ENCODE data around the gene GPR141.

Gene GPR141, protein sequence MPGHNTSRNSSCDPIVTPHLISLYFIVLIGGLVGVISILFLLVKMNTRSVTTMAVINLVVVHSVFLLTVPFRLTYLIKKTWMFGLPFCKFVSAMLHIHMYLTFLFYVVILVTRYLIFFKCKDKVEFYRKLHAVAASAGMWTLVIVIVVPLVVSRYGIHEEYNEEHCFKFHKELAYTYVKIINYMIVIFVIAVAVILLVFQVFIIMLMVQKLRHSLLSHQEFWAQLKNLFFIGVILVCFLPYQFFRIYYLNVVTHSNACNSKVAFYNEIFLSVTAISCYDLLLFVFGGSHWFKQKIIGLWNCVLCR

DNA sequence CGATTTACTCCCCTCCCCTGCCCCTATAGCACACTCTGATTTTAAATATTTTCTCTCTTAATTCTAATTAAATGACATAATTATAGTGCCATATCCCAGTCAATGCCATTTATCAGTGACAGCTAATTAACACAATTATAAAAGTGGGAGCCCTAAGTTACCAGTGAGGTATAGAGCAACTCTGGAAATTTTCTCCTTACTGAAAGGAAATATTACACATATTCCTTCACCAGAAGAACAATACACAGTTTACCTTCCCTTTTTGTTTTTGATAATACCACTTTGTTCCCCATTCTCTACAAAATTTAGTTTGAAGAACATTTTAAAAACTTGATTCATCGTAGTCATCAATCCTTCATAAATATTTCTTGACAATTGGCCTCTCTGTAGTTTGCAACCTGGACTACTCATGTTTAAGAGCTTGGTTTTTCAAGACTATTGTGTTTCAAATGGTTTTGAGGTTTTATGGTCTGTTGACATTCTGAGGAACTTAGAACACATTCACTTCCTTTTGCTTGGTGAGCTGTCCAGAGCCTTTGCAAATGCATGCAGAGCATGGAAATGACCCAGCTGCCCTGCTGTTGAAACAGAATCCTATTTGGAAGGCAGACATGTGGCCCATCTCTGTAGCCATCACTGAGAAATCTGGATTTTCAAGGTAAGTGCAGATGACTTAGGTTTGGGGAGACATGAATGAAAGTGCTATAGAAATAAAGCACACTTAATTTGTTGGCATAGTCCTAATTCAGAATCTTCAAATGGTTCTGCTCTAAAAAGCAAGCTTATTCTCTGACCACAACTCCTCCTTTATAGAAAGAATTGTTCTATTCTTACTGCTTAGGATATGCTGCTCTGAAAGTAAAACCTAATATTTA is at the start of gene GPR141:
TSS of gene GPR141 (plus strand) at position 521 of the 875 bp plus-strand sequence. CDS start 56,628 bp downstream, outside the sequence.
- DNase-seq, result no peak

DNA sequence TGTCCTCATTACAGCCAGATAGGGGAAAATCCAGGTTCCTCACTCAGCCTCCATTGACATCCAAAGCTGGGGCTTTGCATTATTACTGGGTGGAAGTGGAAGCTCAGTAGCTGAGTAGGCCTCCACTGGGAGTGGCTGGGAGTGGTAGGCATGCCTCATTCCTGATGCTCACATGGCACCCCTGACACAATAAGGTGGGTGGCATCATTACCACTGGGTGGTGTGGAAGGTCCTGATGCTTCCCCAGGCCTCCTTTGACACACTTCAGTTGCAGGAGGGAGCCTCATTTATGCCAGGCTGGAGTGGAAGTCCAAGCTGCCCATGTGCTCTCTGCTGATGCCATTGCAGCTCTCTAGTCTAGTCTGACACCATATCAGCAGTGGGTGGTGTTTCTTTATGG is 48.2 kb upstream of the GPR141 start:
- DNase-seq, result no peak

DNA sequence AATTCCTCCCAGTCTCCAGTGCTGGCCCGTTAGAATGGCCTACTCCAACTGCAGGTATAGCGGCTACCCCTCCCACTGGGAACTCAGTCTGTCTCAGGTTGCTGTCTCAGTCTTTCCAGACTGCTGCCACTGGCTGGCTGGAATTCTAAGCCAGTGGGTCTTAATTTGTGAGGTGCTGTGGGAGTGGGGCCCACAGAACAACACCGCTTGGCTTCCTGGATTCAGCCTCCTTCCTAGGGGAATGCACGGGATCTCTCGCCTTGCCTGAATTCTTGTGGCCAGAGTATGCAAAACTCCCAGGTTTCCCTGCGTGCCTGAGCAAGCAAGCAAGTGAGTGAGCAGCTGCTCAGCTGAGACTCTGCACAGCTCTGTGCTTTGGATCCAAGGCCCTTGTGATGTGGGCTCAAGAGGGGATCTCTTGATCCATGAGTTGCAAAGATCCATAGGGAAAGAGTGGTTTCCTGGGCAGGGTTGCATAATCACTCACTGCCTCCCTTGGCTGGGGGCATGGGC is 41.5 kb upstream of the GPR141 start:
- no peak for DNase-seq

DNA sequence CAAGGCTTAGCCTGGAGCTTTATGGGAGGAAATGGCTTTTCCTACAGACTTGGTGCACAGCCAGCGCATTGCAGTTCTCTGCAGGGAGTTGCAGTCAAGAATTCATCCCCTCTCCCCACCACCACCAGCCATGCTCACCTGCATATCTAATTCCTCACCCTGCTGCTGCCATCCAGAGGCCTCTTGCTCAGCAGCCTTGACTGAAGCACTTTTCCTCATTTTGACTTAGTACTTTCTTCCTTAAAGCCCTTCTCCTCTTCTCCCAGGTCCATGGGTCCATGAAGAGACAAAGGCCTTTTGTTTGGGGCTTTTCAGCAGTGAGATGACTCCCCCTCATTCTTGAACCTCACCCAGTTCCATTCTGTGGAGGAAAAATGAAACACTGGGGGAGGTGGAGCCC is 39.7 kb upstream of the GPR141 start:
- DNase-seq, result no peak

DNA sequence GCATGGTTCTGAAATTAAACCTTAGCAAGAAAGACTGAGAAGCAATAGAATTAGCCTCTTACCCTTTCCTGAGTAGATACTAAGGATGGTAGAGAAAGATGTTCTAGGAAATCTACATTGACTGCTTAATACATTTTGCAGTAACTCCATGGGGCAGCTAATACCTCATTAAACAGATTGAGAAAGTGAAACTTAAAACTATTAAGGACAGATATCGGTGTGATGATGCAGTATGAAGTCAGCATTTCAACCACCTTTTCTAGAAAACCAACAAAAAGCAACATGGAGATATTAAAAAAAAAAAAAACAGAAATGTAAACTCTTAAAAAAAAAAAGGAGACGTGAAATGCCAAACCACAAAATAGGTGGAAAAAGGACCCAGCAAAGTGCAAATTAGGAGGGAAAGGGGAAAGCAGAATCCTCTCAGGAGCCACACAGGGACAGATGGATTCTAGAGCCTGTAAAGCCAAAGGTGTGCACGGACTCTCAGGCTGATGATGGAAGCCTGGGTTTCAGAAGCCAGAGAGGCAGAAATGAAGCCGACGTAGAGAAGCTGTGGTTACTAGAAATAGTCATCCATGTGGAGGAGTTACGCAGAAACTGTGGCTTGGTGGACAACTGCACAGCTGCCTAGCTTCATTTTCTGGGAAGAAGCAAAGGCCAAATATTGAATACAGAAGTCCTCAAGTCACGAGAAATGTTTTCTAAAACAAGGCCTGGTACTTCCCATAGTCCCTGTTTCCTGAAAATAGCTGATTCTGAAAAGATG is 38.1 kb upstream of the GPR141 start:
- DNase-seq, result no peak

DNA sequence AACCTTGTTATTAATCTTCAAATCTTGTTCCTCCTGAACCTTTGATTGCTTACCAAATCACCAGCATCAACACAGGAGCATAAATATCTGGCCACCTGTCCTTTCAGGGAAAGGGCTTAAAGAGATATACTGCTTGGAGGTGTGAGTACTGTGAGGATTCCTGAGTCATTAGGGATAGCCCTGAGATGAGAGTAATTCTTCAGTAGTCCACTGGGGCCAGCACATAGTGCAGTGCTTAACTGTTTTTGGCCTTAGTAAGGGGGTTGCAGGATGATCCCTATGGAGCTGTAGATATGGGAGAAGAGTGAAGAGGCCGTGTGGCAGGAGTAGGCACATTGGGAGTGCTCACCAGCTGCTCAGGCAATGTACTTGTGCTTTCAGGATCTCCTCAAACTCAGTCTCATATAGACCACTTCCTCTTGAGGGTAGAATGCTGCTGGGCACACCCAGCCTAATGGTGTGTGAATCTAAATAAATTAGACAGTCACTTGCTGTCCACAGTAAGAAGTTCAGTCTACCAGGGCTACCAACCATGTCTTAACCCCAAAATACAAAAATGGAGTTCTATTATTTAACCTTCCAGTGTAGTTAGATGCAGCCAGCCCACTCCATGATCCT is 26.5 kb upstream of the GPR141 start:
- no peak for DNase-seq

DNA sequence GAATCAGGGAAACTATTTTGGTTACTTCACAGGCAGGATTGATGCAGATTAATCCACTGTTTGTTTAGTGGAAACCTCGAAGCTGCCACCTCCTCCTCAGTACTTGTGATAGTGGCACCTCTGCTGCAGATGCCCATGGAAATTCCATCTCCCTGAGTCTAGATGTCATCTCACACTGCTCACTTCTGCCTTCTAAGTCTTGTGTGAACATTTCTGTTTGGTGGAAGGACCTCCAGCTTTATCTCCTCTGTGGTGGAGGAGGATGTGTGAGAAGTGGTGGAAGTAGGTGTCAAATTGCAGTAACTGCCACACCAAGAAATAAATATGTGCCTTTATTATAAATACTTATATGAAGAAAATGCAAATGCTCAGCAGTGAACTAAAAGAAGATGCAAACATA is 25.8 kb upstream of the GPR141 start:
- DNase-seq, result no peak

DNA sequence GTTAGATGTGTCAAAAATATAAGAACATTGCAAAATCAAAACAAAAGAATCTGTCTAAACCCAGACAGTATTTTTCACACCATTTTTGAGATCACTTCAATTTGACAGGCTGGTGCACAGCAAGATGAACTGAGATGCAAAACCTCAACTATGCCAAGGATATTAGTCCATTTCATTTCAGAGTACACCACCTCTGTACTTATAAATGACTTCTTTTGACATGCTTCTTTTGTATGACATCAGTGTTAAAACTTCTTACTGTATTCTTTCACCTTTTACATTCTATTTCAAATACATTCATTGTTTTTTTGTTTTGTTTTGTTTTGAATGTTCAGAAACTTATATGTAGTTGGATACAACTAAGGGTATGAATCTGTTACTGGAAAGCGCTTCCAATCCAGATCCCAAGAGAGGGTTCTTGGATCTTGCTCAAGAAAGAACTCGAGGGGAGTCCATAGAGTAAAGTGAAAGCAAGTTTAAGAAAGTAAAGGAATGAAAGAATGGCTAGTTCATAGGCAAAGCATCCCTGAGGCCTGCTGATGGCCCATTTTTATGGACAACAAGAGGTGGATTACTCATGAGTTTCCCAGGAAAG is 23.5 kb upstream of the GPR141 start:
- no peak for DNase-seq

DNA sequence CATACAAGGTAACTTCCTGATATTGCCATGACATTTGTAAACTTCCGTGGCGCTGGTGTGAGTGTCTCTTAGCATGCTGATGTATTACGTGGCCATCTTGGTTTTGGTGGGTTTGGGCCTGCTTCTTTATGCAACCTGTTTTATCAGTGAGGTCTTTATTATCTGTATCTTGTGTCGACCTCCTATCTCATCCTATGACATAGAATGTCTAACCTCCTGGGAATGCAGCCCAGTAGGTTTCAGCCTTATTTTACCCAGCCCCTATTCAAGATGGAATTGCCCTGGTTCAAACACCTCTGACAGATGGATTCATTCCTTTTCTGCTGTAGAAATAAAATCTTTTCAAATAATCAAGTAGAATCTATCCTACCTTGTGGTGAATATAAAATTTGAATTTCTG is 23.0 kb upstream of the GPR141 start:
- DNase-seq, result no peak

DNA sequence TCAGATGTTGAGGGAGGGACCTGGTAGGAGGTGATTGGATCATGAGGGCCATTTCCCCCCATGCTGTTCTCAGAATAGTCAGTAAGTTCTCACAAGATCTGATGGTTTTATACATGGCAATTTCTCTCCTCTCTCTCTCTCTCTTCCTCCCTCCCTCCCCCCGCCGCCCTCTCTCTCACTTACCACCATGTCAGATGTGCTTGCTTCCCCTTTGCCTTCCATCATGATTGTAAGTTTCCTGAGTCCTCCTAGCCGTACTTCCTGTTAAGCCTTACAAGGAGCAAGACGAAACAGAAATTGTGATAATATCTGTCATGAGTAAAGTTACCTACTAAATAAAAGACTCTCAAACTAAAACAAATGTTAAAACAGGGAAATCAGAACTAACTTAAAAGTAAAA is 19.9 kb upstream of the GPR141 start:
- DNase-seq, result no peak

DNA sequence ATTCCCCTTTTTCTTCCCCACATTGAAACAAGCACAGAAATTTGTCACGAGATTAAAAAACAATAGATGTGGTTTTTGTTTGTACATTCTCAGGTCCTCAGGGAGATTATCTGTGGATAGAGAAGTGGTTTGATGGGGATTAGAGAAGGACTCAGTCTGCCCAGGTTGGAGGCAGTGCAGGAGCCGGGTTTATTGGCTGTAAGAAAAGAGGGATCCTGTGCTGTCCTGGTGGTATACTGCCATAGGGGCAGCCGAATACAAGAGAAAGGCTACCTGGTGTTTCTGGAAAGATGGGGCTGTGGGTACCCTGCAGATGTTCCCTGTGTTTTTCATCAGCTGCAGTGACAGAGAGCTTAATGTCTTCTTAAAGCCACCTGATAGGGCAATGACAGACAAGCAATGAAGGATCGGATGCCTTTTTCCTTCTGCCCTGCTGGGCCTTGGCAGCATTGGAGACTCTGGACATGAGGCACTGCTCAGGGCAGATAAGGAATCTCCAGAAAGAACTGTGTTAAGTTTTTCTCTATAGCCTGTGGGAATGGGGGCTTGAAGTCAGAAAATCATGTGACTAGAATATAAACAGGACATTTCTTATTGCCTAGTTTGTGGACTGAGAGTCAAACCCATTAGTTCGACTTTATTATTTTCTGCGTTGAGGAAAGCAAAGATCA is 18.1 kb upstream of the GPR141 start:
- no peak for DNase-seq

DNA sequence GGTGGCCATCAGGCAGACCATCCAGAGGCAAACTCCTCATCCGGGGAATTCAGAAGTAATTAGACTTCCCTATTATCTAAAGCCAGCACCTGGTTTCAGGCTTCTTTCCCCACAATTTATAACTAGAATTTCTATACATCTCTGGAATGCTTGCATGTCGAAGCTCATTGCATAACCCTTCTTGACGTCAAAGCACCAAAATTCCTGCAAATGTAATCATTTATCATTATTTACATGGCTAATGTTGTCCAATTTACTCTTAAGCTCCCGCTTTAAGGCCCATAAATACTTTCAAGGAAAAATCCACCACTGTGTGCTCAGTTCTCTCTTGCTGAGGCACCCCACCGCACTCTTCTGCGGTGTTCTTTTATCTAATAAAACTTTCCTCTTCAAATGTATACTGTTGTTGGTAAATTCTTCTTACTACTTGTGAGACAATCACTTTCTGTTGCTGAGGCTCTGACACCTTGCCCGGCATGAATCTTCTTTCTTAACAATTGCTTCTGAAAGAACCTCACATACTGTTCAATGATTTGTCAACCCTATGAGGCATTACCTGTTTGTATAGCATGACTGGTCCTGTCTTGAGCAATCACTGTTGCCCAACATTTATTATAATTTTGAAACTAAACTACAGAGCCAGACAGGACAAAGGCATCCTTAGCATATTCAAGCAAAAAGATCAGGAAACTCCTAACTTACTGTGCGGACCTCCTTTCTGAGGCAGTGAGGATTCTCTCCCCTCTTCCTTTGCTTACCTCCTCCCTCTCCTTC is 17.4 kb upstream of the GPR141 start:
- DNase-seq, result no peak

DNA sequence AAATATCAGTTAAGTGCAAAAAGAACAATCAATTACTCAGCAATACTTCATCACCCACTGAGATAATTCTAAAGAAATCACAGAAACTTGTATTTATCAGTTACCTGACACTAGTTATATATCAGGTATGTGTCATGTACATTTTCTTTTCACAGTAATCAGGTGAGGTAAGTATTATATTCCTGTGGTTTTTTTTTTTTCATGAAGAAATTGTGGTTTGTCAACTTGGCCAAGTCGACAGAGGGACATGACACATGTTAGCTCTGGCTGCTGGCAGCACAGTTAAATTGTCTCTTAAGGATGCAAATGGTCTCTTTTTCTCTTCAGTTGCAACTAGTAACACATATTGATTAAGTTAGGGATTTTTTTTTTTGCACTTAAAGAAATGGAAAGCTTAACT is 13.7 kb upstream of the GPR141 start:
- DNase-seq, result no peak

DNA sequence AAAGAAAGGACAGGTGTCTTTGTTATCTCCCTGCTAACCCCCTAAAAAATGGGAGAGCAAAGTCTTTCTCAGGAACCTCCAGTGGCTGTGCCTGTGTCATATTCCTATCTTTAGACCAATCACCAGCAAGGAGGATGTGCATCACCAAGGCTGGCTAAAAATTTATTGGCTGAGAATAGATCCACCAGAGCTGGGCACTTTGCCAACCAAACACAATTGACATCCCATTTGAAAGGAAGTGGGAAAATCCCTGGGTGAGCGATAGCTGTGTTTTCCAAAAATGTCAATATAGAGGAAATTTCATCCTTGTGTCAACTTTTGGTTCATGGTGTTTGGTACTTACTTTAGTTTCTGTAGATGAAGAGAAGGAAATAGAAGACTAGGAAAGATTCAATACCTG is 13.1 kb upstream of the GPR141 start:
- DNase-seq, result no peak

DNA sequence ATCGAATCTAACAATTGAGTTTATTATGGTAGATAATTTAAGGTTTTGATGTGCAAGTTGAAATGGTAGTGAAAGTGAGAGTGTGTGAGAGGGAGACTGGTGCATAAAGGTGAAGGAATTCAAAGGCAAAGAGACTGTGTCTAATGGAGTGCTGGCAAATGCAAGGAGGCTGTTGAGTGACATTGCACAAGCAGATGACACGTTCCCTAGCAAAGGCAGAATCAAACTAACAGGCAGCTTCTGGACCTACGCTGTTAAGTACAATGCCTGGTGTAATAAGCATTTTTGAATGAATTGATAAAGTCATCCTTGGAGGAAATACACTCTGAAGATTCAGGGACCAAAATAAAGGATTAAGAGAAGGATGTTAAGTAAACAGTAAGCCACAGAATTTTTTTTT is 11.7 kb upstream of the GPR141 start:
- DNase-seq, result no peak

DNA sequence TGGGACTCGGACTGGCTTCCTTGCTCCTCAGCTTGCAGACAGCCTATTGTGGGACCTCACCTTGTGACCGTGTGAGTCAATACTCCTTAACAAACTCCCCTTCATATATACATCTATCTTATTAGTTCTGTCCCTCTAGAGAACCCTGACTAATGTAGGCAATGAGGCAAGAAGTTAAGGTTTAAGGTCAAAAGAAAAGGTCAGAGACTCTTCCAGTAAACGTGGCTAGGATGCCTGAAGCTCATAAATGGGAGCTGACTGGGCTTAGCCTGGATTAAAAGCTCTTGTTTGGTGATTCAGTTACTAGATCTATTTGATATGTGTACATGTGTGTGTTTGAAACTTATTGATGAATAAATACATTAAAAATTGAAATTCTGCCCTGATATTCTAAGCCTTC is 10.6 kb upstream of the GPR141 start:
- no peak for DNase-seq

DNA sequence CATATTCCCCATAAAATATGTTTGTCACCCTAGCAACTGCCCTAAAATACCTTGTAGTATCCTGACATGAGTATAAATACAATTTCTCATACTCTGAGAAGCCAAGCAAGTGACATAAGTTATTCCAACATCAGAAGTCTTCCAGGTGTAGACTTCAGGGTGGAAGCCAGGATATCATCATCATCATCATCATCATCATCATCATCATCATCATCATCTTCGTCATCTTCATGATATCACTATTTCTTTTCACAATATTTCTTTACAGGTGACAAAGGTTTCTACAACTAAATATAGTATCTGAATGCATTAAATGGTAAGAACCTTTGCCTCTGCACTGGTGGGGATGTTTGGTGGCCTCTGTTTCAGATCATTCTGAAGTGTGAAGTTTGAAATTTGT is 10.0 kb upstream of the GPR141 start:
- no peak for DNase-seq

DNA sequence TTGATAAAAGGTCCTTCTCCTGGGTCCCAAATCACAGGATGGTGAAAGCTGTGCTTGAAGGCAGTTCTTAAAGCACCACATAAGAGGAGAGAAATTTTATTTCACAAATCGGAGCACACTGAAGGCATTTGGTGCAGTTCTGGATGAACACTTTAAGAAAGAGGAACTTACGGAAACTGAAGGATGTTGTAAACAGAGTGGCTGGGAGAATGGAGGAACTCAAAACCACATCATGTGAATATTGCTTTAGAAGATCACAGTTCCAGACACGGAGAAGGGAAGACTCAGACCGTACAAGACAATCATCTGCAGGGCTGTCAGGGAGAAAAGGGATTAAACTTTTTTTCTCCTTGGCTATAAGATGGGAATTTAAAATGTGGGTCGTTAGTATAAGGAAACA is 9.0 kb upstream of the GPR141 start:
- DNase-seq, result no peak

DNA sequence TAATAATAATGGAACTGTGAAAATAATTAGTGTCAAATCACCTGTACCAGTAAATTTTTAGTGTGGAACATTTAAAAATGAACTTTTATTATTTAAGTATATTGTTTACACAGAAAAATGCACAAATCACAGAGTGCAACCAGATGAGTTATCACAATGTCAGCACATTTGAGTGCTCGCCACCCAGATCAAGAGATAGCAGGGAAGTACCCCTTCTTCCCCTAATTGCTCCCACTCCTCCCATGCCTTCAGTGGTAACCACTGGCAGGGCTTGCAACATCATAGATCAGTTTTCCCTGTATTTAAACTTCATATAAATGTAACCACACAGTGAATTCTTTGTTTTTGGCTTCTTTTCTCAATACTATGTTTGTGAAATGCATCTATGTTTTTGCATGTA is 7.8 kb upstream of the GPR141 start:
- no peak for DNase-seq

DNA sequence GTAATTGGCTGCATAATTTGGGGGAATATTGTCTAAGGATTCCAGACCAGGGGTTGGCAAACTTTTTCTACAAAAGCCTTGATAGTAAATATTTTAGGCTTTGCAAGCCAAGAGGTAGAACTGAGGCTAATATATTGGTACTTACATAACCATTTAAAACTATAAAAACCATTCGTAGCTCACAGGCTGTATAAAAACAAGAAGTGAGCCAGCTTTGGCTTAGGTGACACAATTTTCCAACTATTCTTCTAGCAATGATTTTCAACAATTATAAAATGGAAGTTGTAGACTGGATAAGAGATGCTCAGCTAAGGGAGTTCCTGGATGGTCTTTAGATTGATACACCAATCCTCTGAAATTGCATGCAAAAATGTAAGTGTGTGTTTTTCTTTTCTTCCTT is 1.4 kb downstream of the GPR141 start:
- DNase-seq, result no peak
